ENCODE measurements around the gene ARID1B. TPM values are rescaled to one million over a fixed set of nuclear protein-coding genes. Genes with fewer than 3 reads are reported as not detected.
A peak's percentile ranks its signal among the peaks of the same experiment; 100 is the strongest.

ARID1B gene
- total RNA-seq, 1 donor, result 55.0 TPM

GRCh38 chr6:157185986-157186385 lies 408.8 kb downstream of the ARID1B start:
- H3K9me3 ChIP-seq (ENCODE audit: low read depth, low read length), result no peaks in the 10 kb centered on the region
- no peak overlapping the region for H3K27ac ChIP-seq (ENCODE audit: low read depth, low read length)
- H3K36me3 ChIP-seq (ENCODE audit: insufficient read depth, low read length), result peaks cover 35% of the 10 kb centered on the region
- no peak overlapping the region for H2AFZ ChIP-seq (ENCODE audit: low read length)
- H3K79me2 ChIP-seq (ENCODE audit: insufficient read depth, low read length), result no peaks in the 10 kb centered on the region
- H4K20me1 ChIP-seq (ENCODE audit: insufficient read depth, low read length), result no peaks in the 10 kb centered on the region
- TF ChIP-seq, protein P1, sequence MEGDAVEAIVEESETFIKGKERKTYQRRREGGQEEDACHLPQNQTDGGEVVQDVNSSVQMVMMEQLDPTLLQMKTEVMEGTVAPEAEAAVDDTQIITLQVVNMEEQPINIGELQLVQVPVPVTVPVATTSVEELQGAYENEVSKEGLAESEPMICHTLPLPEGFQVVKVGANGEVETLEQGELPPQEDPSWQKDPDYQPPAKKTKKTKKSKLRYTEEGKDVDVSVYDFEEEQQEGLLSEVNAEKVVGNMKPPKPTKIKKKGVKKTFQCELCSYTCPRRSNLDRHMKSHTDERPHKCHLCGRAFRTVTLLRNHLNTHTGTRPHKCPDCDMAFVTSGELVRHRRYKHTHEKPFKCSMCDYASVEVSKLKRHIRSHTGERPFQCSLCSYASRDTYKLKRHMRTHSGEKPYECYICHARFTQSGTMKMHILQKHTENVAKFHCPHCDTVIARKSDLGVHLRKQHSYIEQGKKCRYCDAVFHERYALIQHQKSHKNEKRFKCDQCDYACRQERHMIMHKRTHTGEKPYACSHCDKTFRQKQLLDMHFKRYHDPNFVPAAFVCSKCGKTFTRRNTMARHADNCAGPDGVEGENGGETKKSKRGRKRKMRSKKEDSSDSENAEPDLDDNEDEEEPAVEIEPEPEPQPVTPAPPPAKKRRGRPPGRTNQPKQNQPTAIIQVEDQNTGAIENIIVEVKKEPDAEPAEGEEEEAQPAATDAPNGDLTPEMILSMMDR (IDR thresholded peaks at IDR 0.05; ENCODE audit: extremely low read depth, low read depth, low read length), result no peak
- no peak overlapping the region for H3K4me2 ChIP-seq (ENCODE audit: insufficient read depth, low read length)
- no peak for DNase-seq (ENCODE audit: insufficient read length, low spot score, missing footprints)
- peaks cover 9% of the 10 kb centered on the region for H3K4me1 ChIP-seq (ENCODE audit: insufficient read depth, low read length)
- H3K4me3 ChIP-seq (ENCODE audit: insufficient read depth, low read length), result no peak overlapping the region
- no peaks in the 10 kb centered on the region for H3K27me3 ChIP-seq (ENCODE audit: insufficient read depth, low read length)

DNA sequence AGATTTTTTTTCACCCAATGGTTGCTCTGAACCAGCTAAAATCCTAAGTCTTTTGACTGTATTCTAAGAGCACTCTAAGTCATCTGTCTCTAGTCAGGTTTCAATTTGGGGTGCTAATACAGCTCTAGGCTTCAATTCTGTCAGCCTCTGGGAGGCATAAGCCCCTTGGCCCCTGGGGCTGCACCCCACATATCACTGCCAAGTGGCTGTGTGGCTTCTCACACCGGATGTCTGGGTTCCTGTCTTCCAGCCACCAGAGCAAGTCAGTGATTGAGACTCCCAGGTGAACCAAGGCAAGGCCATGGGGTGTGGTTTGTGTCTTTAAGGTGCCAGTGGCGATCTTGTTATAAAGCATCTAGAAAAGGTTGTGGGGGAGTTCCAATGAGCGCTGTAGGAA lies 409.6 kb downstream of the ARID1B start:
- Histone ChIP-seq H3K4me1 (ENCODE audit: insufficient read depth, low read length) (peaks cover 9% of the 10 kb centered on the region), H3K4me3 (ENCODE audit: insufficient read depth, low read length) (no peak overlapping the region), H3K9me3 (ENCODE audit: low read depth, low read length) (no peaks in the 10 kb centered on the region), H3K27ac (ENCODE audit: low read depth, low read length) (no peak overlapping the region), H3K79me2 (ENCODE audit: insufficient read depth, low read length) (no peaks in the 10 kb centered on the region), H2AFZ (ENCODE audit: low read length) (no peak overlapping the region), H3K27me3 (ENCODE audit: insufficient read depth, low read length) (no peaks in the 10 kb centered on the region), H3K4me2 (ENCODE audit: insufficient read depth, low read length) (no peak overlapping the region), H4K20me1 (ENCODE audit: insufficient read depth, low read length) (no peaks in the 10 kb centered on the region), H3K36me3 (ENCODE audit: insufficient read depth, low read length) (peaks cover 37% of the 10 kb centered on the region)
- TF ChIP-seq, protein P1 (IDR thresholded peaks at IDR 0.05; ENCODE audit: extremely low read depth, low read depth, low read length), result no peak
- DNase-seq (ENCODE audit: insufficient read length, low spot score, missing footprints), result no peak

DNA sequence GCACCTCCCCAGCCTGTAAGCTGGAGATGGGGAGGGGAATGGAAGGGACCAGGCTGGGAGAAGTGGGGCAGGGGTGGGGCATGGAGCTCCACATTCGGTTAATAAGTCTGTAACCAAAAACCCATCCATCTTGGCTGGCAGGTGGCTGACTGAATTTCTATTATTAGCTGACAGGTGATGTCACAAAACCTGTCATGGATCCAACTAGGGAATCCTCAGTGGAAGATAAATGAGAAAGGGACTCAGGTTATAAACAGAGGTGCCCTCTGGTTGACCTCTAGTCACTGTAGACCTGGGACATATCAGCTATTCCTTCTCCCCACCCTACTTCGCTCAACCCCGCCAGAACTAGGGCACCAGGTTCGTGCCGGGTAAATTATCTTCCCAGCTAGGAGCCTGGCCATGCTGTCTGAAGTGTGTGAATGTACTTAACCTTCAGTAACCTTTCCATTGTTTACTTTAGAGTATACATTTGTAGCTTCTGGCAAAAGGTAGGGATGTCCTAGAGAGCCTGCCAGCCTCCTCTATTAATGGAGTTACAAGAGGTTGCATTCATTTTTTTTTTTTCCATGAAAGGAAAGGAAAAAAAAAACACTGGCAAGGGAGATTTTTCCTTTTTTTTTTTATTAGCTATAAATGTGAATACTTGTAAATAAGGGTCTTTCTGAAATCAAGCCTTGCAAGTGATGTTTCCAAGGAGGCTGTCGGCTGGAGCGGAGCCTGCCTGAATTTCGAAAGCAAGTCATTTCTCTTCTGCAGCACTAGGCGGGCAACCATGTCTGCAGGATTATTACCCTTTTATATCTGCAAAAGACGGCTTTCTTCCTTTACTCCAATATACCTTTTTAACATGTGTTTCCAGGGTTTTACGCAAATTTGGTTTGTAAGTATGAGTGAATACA lies 410.3 kb downstream of the ARID1B start:
- peaks cover 37% of the 10 kb centered on the region for H3K36me3 ChIP-seq (ENCODE audit: insufficient read depth, low read length)
- no peak overlapping the region for H3K4me2 ChIP-seq (ENCODE audit: insufficient read depth, low read length)
- DNase-seq (ENCODE audit: insufficient read length, low spot score, missing footprints), result no peak
- H3K79me2 ChIP-seq (ENCODE audit: insufficient read depth, low read length), result no peaks in the 10 kb centered on the region
- no peak overlapping the region for H3K27ac ChIP-seq (ENCODE audit: low read depth, low read length)
- no peaks in the 10 kb centered on the region for H3K9me3 ChIP-seq (ENCODE audit: low read depth, low read length)
- no peaks in the 10 kb centered on the region for H4K20me1 ChIP-seq (ENCODE audit: insufficient read depth, low read length)
- H3K4me1 ChIP-seq (ENCODE audit: insufficient read depth, low read length), result peaks cover 9% of the 10 kb centered on the region
- H3K27me3 ChIP-seq (ENCODE audit: insufficient read depth, low read length), result no peaks in the 10 kb centered on the region
- TF ChIP-seq, protein P1 (IDR thresholded peaks at IDR 0.05; ENCODE audit: extremely low read depth, low read depth, low read length), result no peak
- H2AFZ ChIP-seq (ENCODE audit: low read length), result no peak overlapping the region
- H3K4me3 ChIP-seq (ENCODE audit: insufficient read depth, low read length), result no peak overlapping the region

DNA sequence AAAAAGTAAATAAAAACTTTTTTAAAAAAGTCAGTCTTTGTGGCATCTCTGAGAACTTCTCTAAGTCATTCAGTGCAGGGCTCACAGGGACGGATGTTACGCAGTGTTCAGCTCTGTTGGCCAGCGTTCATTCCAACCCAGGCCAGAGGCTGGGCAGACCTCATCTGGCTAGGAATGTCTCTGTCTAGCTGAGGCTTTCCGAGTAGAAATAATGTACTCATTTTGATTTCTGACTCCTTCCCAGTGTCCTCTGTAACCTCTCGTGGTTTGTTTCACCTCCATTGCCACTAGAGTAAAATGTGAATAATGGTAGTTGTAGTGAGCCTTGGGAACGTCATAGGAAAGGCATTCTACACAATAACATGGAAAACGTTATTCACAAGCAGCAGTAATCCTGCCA lies 411.0 kb downstream of the ARID1B start:
- Histone ChIP-seq H3K79me2 (ENCODE audit: insufficient read depth, low read length) (no peaks in the 10 kb centered on the region), H3K27me3 (ENCODE audit: insufficient read depth, low read length) (no peaks in the 10 kb centered on the region), H3K27ac (ENCODE audit: low read depth, low read length) (no peak overlapping the region), H3K36me3 (ENCODE audit: insufficient read depth, low read length) (peaks cover 37% of the 10 kb centered on the region), H3K9me3 (ENCODE audit: low read depth, low read length) (no peaks in the 10 kb centered on the region), H3K4me2 (ENCODE audit: insufficient read depth, low read length) (no peak overlapping the region), H3K4me1 (ENCODE audit: insufficient read depth, low read length) (peaks cover 9% of the 10 kb centered on the region), H2AFZ (ENCODE audit: low read length) (no peak overlapping the region), H3K4me3 (ENCODE audit: insufficient read depth, low read length) (no peak overlapping the region), H4K20me1 (ENCODE audit: insufficient read depth, low read length) (no peaks in the 10 kb centered on the region)
- TF ChIP-seq, protein P1 (IDR thresholded peaks at IDR 0.05; ENCODE audit: extremely low read depth, low read depth, low read length), result no peak
- DNase-seq (ENCODE audit: insufficient read length, low spot score, missing footprints), result peak; percentile 70
